ENCODE data around the gene BPIFB3.
"Not testable (repeated sequence)": the region's sequence is repeated elsewhere in the genome, so short reads cannot be mapped to it uniquely, and the experiment has no call there.

BPIFB3 gene

GRCh38 chr20:33112547-33113386 lies 59.1 kb downstream of the BPIFB3 start:
- DNase-seq (ENCODE audit: low read depth in 4 of 4, low spot score in 1 of 4): no peak

- no peak for DNase-seq (ENCODE audit: low read depth in 4 of 4, low spot score in 1 of 4)
Observed at GRCh38 chr20:33113387-33113908, 59.7 kb downstream of the BPIFB3 start.

- not testable (repeated sequence) for DNase-seq (ENCODE audit: low read depth in 4 of 4, low spot score in 1 of 4)
Observed at GRCh38 chr20:33115501-33115900, 61.8 kb downstream of the BPIFB3 start.

- DNase-seq (ENCODE audit: low read depth in 4 of 4, low spot score in 1 of 4): no peak
Observed at GRCh38 chr20:33119725-33120720, 66.3 kb downstream of the BPIFB3 start.

- DNase-seq (ENCODE audit: low read depth in 4 of 4, low spot score in 1 of 4): no peak
Observed at GRCh38 chr20:33120934-33121333, 67.2 kb downstream of the BPIFB3 start.

GRCh38 chr20:33122297-33122696 lies 68.6 kb downstream of the BPIFB3 start:
- not testable (repeated sequence) for DNase-seq (ENCODE audit: low read depth in 4 of 4, low spot score in 1 of 4)
